A673 (cell line): ENCODE results near the gene SLC12A6. TPM values are rescaled to one million over a fixed set of nuclear protein-coding genes. Genes with fewer than 3 reads are reported as not detected.

ENCODE experiments used
- BruUV-seq: library from RNA; stranded (reverse); fragments of 400-500 nt; replicated peaks from 2 replicates; lab custom pipeline; 2021; lab: Mats Ljungman, UMichigan
- CTCF ChIA-PET: fragments of 300-600 bp; sonication (Branson Sonifier 250); formaldehyde crosslinking; loops from one replicate; lab custom pipeline; 2022; ENCODE audit warnings: antibody characterized with exemption; lab: Charles Lee
- POLR2A ChIA-PET: fragments of 300-600 bp; sonication (Branson Sonifier 250); formaldehyde crosslinking; loops from one replicate; lab custom pipeline; 2022; ENCODE audit warnings: antibody characterized with exemption; ENCODE audit not compliant: low non-redundant PET; lab: Charles Lee
- DNase-seq: peaks from one replicate; pipeline ENCODE4 v3.0.0-alpha.2; 2015; ENCODE audit warnings: low spot score
- H3K27ac ChIP-seq: fragments of 200-600 bp; sonication (generic); 2 replicates; pipeline ENCODE4 v1.5.1; 2016; ENCODE audit warnings: mixed run types, low read depth, mild to moderate bottlenecking, mixed read lengths, antibody characterized with exemption, low read length; ENCODE audit not compliant: poor library complexity, severe bottlenecking
- H3K27me3 ChIP-seq: fragments of 200-600 bp; sonication (generic); replicated peaks from 2 replicates; pipeline ENCODE4 v1.6.1; 2017; ENCODE audit warnings: mixed run types, low read depth, mild to moderate bottlenecking, mixed read lengths, antibody characterized with exemption, low read length; ENCODE audit not compliant: insufficient read depth, poor library complexity
- H3K36me3 ChIP-seq: fragments of 200-600 bp; sonication (generic); 2 replicates; pipeline ENCODE4 v1.6.1; 2016; ENCODE audit warnings: mixed run types, mild to moderate bottlenecking, mixed read lengths, antibody characterized with exemption, low read length; ENCODE audit not compliant: insufficient read depth, poor library complexity, severe bottlenecking
- H3K4me1 ChIP-seq: fragments of 200-600 bp; sonication (generic); 2 replicates; pipeline ENCODE4 v1.6.1; 2017; ENCODE audit warnings: mixed run types, mild to moderate bottlenecking, mixed read lengths, antibody characterized with exemption, low read length; ENCODE audit not compliant: insufficient read depth, poor library complexity, severe bottlenecking
- H3K4me3 ChIP-seq: fragments of 200-600 bp; sonication (generic); 2 replicates; pipeline ENCODE4 v1.5.1; 2016; ENCODE audit warnings: low read depth, mixed run types, mild to moderate bottlenecking, mixed read lengths, low read length; ENCODE audit not compliant: poor library complexity, severe bottlenecking
- H3K9me3 ChIP-seq: fragments of 200-600 bp; sonication (generic); 2 replicates; pipeline ENCODE4 v1.6.1; 2016; ENCODE audit warnings: mixed run types, low read depth, mild to moderate bottlenecking, mixed read lengths, antibody characterized with exemption, low read length; ENCODE audit not compliant: poor library complexity, severe bottlenecking
- EZH2 ChIP-seq: fragments of 200-600 bp; sonication (generic); IDR thresholded peaks from 2 replicates; pipeline ENCODE4 v1.6.1; 2017; ENCODE audit warnings: borderline replicate concordance, low read depth, mild to moderate bottlenecking, mixed read lengths, antibody characterized with exemption, low read length; ENCODE audit not compliant: poor library complexity, severe bottlenecking
- intact Hi-C: fragments of 100-400 bp; cut with micrococcal nuclease; formaldehyde crosslinking; loops from one replicate; pipeline ENCODE4 v1.10.0; 2022; ENCODE audit not compliant: unreplicated experiment
- total RNA-seq: library from RNA; stranded (reverse); gene quantifications from 2 replicates; pipeline ENCODE4 v1.2.3, GENCODE V29; 2021
- TF ChIP-seq, protein P1 (sequence below): fragments of 300-800, 200-600 bp; sonication (generic); conservative IDR thresholded peaks from 2 replicates; pipeline ENCODE4 v1.5.1; 2017; ENCODE audit warnings: low read depth, mild to moderate bottlenecking, antibody characterized with exemption, low read length, moderate library complexity, mixed read lengths

SLC12A6 gene
- total RNA-seq, 1 experiment from 2014 or later, result 17.2 TPM

DNA sequence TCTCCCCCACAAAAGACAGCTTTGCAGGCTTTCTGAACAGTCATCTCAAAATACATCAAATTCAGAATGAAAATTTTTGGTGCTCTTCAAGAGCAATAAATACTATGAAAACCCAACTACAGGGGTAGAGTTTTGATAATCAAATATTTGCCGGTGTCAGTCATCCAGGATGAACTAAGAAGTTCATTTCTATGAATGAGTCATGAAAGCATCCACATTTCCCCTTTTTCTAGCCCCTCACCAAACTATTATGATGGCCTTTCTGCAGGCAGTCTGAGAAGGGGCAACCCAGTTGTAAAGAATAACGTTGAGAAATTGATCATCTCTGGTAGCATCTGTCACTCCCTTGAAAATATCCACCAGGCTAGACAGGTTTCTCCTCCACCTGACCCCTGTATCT is 32.5 kb upstream of the SLC12A6 start:
- Histone ChIP-seq H3K4me1 (peaks cover 8% of the 10 kb centered on the region), H3K4me3 (no peak overlapping the region), H3K9me3 (no peaks in the 10 kb centered on the region), H3K27ac (no peak overlapping the region), H3K36me3 (no peaks in the 10 kb centered on the region), H3K27me3 (no peaks in the 10 kb centered on the region)
- CTCF ChIA-PET, result no interaction called here
- TF ChIP-seq, protein P1, sequence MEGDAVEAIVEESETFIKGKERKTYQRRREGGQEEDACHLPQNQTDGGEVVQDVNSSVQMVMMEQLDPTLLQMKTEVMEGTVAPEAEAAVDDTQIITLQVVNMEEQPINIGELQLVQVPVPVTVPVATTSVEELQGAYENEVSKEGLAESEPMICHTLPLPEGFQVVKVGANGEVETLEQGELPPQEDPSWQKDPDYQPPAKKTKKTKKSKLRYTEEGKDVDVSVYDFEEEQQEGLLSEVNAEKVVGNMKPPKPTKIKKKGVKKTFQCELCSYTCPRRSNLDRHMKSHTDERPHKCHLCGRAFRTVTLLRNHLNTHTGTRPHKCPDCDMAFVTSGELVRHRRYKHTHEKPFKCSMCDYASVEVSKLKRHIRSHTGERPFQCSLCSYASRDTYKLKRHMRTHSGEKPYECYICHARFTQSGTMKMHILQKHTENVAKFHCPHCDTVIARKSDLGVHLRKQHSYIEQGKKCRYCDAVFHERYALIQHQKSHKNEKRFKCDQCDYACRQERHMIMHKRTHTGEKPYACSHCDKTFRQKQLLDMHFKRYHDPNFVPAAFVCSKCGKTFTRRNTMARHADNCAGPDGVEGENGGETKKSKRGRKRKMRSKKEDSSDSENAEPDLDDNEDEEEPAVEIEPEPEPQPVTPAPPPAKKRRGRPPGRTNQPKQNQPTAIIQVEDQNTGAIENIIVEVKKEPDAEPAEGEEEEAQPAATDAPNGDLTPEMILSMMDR, result no peak
- TF ChIP-seq EZH2, result no peak
- BruUV-seq, result no TSS peak
- POLR2A ChIA-PET, result no interaction called here
- DNase-seq, result no peak
- intact Hi-C loops, result no loop called here

DNA sequence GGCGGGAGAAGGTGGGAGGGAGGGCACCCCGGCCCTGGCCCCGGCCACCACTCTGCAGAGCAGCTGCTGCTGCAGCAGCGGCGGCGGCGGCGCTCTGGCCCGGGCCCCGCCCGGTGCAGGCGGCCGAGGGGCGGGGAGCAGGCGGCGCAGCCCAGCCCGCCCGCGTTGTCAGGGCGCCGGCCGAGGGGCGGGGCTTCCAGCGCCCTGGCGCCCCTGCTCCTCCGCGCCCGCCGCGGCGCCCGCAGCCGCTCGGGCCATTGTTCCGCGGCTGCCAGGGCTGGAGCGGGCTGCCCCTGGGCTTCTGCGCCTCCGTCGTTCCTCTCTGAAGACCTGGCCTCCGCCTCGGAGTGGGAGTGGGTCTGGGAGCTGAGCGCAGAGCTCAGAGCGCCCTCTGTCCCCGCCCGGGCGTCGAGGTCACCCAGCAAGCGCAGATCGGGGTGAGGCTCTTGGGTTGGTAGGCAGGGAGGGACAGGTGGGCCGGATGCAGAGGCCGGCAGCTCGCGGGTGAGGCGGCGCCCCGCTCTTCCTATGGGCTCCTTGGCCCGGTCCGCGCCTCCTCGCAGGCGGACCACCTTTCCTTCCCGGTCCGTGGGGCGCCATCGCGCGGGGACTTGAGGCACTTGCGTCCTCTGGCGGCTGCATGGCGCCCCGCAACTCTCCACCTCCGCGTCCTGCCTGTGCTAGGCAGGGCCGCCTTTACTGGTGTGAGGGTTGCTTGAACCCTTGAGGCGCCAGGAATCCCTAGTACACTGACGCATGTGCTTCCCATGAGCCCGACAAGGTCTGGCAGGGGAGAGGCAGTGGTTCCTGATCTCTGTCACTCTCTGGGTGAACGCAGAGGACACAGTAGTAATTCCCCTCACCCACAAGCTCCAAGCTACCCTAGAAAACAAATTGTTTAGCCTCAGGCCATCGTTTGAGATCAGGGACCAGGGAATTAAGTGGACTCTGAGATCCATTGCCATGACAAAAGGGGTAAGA is 29.8 kb upstream of the SLC12A6 start, which contains the start of gene LPCAT4:
TSS of gene LPCAT4 (minus strand) at position 96 of the 981 bp plus-strand sequence. CDS start 96 bp downstream, outside the sequence.
- POLR2A ChIA-PET, result interaction anchor here (0.6 kb wide), 1 partner anchor 198 kb away, joined by 3 read pairs; no protein-coding TSS in a partner anchor
- CTCF ChIA-PET, result interaction anchor here (0.6 to 1.9 kb wide), 6 partner anchors 9 to 257 kb away, joined by 4 to 11 read pairs (median 5); partner anchors contain the start of genes NOP10, NUTM1 and SLC12A6
- Histone ChIP-seq H3K9me3 (no peaks in the 10 kb centered on the region), H3K27ac (peak within 1 kb of the TSS; percentile 96), H3K4me3 (peak within 1 kb of the TSS; percentile 82), H3K27me3 (no peaks in the 10 kb centered on the region), H3K36me3 (no peaks in the 10 kb centered on the region), H3K4me1 (peaks cover 8% of the 10 kb centered on the region)
- BruUV-seq, result no TSS peak
- peak; percentile 92 for DNase-seq
- TF ChIP-seq, protein P1, result peak; percentile 98
- no peak for TF ChIP-seq EZH2
- intact Hi-C loops, result loop anchor here (1.0 to 10.0 kb wide), 4 partner anchors 24 to 305 kb away; partner anchors contain the start of genes EMC7, NOP10, NUTM1 and PGBD4

DNA sequence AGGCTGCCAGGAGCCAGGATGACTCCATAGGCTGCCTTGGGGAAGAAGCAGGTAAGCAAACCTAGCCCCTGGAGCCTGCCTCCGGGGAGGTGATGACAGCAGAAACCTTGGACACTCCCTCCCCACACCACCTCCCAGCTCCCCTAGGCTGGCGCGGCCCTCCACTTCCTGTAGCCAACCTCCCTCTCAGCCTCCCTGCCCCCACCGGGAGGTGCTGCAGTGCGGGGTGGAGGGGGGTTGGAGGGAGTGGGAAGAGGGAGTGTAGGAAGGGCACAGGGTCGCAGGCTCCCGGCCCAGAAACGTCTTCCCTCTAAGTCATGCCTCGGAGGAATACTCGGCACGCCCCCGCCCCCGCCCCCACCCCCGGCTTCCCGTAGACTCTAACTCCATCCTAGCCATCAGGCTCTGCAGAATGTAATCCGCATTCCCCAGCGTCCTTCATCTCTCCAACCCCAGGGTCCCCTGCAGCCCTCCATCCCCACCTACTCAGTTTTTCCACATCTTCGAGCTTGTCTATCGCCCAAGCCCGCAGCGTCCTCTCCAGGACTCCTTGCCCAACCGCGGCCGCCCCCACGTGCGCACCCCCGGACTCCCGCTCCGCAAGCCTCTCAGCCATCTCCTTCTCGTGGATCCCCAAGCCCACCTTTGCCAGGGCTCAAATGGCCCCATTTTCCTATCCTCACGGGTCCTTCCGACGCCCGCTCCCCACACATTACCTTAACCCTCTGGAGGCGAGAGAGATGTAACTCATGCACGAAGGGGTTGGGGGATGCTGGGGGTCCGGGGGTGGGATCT is 28.9 kb upstream of the SLC12A6 start:
- Histone ChIP-seq H3K27ac (peak overlapping the region; percentile 54), H3K4me1 (peaks cover 8% of the 10 kb centered on the region), H3K9me3 (no peaks in the 10 kb centered on the region), H3K4me3 (peak overlapping the region; percentile 82), H3K36me3 (no peaks in the 10 kb centered on the region), H3K27me3 (no peaks in the 10 kb centered on the region)
- TF ChIP-seq, protein P1, result no peak
- no peak for TF ChIP-seq EZH2
- intact Hi-C loops, result loop anchor here (1.0 to 10.0 kb wide), 4 partner anchors 23 to 304 kb away; partner anchors contain the start of genes EMC7, NOP10, NUTM1 and PGBD4
- ChIA-PET POLR2A (interaction anchor here (0.6 kb wide), 1 partner anchor 197 kb away, joined by 3 read pairs; no protein-coding TSS in a partner anchor), CTCF (interaction anchor here (1.5 to 1.9 kb wide), 3 partner anchors 23 to 256 kb away, joined by 5 to 7 read pairs (median 5); partner anchors contain the start of genes NOP10, NUTM1 and SLC12A6)
- peak; percentile 66 for DNase-seq
- BruUV-seq, result no TSS peak
